ENCODE measurements around the gene HSD17B1. TPM values are rescaled to one million over a fixed set of nuclear protein-coding genes. Genes with fewer than 3 reads are reported as not detected.

HSD17B1 gene
- total RNA-seq, 1 donor from 2014 or later: 1.8 TPM

DNA sequence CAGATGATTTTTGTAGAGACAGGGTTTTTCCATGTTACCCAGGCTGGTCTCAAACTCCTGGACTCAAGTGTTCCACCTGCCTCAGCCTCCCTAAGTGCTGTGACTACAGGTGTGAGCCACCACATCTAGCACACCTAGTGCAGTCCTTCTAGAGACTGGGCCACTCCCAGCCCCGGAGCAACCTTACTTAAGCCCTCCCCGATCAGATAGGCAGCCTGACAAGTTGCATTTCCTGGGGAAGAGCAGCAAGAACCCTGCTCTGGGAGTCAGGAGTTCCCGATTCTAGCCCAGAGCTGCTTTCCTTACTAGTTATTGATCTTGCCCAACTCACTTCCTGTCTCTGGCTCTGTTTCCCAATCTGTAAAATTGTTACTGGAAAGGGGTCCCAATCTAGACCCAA is 23.7 kb upstream of the HSD17B1 start:
- Histone ChIP-seq H3K27me3 (ENCODE audit: control insufficient read depth, insufficient read depth, low read length) (no peaks in the 10 kb centered on the region), H3K4me3 (ENCODE audit: low read depth, low read length) (no peak overlapping the region), H3K36me3 (ENCODE audit: control insufficient read depth, insufficient read depth, low read length) (no peaks in the 10 kb centered on the region)
- no peak for DNase-seq (ENCODE audit: low read depth)
- TF ChIP-seq, protein P1, sequence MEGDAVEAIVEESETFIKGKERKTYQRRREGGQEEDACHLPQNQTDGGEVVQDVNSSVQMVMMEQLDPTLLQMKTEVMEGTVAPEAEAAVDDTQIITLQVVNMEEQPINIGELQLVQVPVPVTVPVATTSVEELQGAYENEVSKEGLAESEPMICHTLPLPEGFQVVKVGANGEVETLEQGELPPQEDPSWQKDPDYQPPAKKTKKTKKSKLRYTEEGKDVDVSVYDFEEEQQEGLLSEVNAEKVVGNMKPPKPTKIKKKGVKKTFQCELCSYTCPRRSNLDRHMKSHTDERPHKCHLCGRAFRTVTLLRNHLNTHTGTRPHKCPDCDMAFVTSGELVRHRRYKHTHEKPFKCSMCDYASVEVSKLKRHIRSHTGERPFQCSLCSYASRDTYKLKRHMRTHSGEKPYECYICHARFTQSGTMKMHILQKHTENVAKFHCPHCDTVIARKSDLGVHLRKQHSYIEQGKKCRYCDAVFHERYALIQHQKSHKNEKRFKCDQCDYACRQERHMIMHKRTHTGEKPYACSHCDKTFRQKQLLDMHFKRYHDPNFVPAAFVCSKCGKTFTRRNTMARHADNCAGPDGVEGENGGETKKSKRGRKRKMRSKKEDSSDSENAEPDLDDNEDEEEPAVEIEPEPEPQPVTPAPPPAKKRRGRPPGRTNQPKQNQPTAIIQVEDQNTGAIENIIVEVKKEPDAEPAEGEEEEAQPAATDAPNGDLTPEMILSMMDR (IDR thresholded peaks at IDR 0.05; ENCODE audit: insufficient read depth, low read length, poor library complexity, severe bottlenecking): no peak

DNA sequence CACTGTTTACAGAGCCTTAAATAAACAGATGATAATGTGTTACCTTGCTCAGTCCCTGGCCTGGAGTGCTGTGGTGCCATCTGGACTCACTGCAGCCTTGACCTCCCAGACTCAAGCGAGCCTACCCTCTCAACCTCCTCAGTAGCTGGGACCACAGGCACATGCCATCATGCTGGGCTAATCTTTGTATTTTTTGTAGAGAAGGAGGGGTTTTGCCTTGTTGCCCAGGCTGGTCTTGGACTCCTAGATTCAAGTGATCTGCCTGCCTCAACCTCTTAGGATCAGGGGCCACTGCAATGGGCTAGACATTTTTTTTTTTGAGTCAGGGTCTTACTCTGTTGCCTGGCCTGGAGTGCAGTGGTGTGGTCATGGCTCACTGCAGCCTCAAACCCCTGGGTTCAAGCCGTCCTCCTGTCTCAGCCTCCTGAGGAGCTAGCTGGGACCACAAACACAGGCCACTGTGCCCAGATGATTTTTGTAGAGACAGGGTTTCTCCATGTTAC is 21.7 kb upstream of the HSD17B1 start:
- H3K27me3 ChIP-seq (ENCODE audit: control insufficient read depth, insufficient read depth, low read length): no peaks in the 10 kb centered on the region
- H3K4me3 ChIP-seq (ENCODE audit: low read depth, low read length): no peak overlapping the region
- TF ChIP-seq, protein P1 (IDR thresholded peaks at IDR 0.05; ENCODE audit: insufficient read depth, low read length, poor library complexity, severe bottlenecking): no peak
- H3K36me3 ChIP-seq (ENCODE audit: control insufficient read depth, insufficient read depth, low read length): no peaks in the 10 kb centered on the region
- no peak for DNase-seq (ENCODE audit: low read depth)

DNA sequence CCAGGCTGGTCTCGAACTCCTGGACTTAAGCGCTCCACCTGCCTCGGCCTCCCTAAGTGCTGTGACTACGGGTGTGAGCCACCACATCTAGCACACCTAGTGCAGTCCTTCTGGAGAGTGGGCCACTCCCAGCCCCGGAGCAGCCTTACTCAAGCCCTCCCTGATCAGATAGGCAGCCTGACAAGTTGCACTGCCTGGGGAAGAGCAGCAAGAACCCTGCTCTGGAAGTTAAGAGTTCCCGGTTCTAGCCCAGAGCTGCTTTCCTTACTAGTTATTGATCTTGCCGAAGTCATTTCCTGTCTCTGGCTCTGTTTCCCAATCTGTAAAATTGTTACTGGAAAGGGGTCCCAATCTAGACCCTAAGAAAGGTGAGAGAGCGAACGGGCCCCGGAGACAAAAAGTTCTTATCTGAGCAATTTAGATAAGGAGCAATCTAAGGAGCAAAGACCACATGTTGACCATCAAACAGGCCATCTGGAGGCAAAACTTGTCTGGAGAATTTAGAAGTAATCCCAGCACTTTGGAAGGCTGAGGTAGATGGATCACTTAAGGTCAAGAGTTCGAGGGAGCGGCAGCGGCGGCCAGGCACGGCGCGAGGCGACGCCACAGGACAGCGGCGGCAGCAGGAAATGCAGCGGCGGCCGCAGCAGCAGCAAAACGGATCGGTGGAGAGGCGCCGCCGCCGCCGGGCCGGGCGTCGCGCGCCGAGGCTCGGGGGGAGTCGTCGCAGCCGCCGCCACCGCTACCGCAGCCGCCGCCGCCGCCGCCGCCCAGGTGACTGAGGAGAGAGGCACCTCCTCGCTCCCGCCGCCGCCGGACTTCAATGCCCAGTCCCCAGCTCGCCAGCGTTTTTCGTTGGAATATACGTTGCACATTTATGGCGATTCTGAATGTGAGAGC is 21.0 kb upstream of the HSD17B1 start:
- no peak for DNase-seq (ENCODE audit: low read depth)
- H3K4me3 ChIP-seq (ENCODE audit: low read depth, low read length): peak overlapping the region; percentile 32
- TF ChIP-seq, protein P1 (IDR thresholded peaks at IDR 0.05; ENCODE audit: insufficient read depth, low read length, poor library complexity, severe bottlenecking): peak; percentile 36
- no peaks in the 10 kb centered on the region for H3K27me3 ChIP-seq (ENCODE audit: control insufficient read depth, insufficient read depth, low read length)
- no peaks in the 10 kb centered on the region for H3K36me3 ChIP-seq (ENCODE audit: control insufficient read depth, insufficient read depth, low read length)

DNA sequence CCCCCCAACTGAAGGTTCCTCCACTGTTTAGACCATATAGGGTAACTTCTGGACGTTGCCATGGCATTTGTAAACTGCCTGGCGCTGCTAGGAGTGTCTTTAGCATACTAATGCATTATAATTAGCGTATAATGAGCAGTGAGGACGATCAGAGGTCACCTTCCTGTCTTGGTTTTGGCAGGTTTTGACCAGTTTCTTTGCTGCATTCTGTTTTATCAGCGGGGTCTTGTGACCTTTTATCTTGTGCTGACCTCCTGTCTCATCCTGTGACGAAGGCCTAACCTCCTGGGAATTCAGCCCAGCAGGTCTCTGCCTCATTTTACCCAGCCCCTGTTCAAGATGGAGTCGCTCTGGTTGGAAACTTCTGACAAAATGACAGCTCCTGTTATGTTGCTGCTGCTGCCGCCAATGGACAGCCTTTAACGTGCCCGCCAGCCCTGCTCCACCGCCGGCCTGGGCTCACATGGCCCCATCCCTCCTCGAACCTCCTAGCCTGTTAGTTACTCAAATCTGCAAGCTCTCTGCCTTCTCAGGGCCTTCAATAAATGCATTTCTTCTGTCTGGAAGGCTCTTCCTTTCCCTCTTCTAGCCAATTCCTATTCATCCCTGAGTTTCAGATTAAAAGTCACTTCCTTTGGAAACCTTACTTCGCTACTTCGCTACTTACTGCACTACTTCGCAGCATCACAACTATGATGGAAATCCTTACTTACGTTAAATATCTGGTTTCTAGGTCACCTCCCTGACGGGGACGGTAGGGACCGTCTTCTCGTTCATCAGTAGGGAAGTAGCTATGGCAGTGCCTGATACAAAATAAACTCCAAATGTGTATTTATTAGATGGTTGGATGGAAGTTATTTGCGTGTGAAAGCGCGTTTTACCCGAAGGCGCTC is 17.3 kb upstream of the HSD17B1 start:
- H3K36me3 ChIP-seq (ENCODE audit: control insufficient read depth, insufficient read depth, low read length): no peaks in the 10 kb centered on the region
- H3K4me3 ChIP-seq (ENCODE audit: low read depth, low read length): peak overlapping the region; percentile 49
- TF ChIP-seq, protein P1 (IDR thresholded peaks at IDR 0.05; ENCODE audit: insufficient read depth, low read length, poor library complexity, severe bottlenecking): no peak
- H3K27me3 ChIP-seq (ENCODE audit: control insufficient read depth, insufficient read depth, low read length): no peaks in the 10 kb centered on the region
- no peak for DNase-seq (ENCODE audit: low read depth)

DNA sequence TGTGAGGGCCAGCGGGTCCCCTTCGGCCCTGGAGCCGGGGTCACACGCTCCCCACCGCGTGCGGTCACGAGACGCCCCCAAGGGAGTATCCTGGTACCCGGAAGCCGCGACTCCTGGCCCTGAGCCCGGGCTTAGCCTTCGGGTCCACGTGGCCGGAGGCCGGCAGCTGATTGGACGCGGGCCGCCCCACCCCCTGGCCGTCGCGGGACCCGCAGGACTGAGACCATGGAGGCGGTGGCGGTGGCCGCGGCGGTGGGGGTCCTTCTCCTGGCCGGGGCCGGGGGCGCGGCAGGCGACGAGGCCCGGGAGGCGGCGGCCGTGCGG is 16.7 kb upstream of the HSD17B1 start, which contains the start of gene NAGLU:
Gene NAGLU (plus strand): TSS at position 194 of the 324 bp plus-strand sequence. CDS start 32 bp downstream, at position 226.
- DNase-seq (ENCODE audit: low read depth): no peak
- no peaks in the 10 kb centered on the region for H3K36me3 ChIP-seq (ENCODE audit: control insufficient read depth, insufficient read depth, low read length)
- H3K4me3 ChIP-seq (ENCODE audit: low read depth, low read length): peak within 1 kb of the TSS; percentile 49
- TF ChIP-seq, protein P1 (IDR thresholded peaks at IDR 0.05; ENCODE audit: insufficient read depth, low read length, poor library complexity, severe bottlenecking): no peak
- H3K27me3 ChIP-seq (ENCODE audit: control insufficient read depth, insufficient read depth, low read length): no peaks in the 10 kb centered on the region
